Myocyte (in vitro differentiated cells): ENCODE data around the gene TAOK2. TPM values are rescaled to one million over a fixed set of nuclear protein-coding genes. Genes with fewer than 3 reads are reported as not detected.
"Not testable (repeated sequence)": the region's sequence is repeated elsewhere in the genome, so short reads cannot be mapped to it uniquely, and the experiment has no call there.

Experiments used
- DNase-seq: peaks from one replicate; pipeline ENCODE4 v3.0.0-alpha.2; 2012; ENCODE audit warnings: low read depth
- polyA plus RNA-seq: library from polyadenylated mRNA; unstranded; fragments of >200 nt; gene quantifications from one replicate; pipeline ENCODE4 v1.2.1, GENCODE V29; 2012; ENCODE audit warnings: missing spikeins
- total RNA-seq: library from RNA; depleted of rRNA; stranded (reverse); fragments of >200 nt; gene quantifications from 2 replicates; pipeline ENCODE4 v1.2.3, GENCODE V29; 2014

Gene TAOK2
- total RNA-seq: 49.9 and 75.7 TPM in 2 replicates
- 38.2 TPM for polyA plus RNA-seq

- DNase-seq: peak; percentile 99
Measured at GRCh38 chr16:29973384-29974246, at the start of gene TAOK2. TSS of gene TAOK2 (plus strand) at chr16:29973868. CDS start at chr16:29977773, 3,905 bp downstream.

- no peak for DNase-seq
Measured at GRCh38 chr16:29925105-29925756, 48.4 kb upstream of the TAOK2 start.

GRCh38 chr16:29925781-29926710, 47.6 kb upstream of the TAOK2 start, which contains the start of gene KCTD13:
TSS of gene KCTD13 (minus strand) at chr16:29926226. CDS start at chr16:29926033, 193 bp downstream.
- DNase-seq: peak; percentile 85

GRCh38 chr16:29926711-29927052, 47.0 kb upstream of the TAOK2 start:
- DNase-seq: peak; percentile 65

GRCh38 chr16:29927070-29927905, 46.4 kb upstream of the TAOK2 start:
- peak; percentile 8 for DNase-seq

- not testable (repeated sequence) for DNase-seq
Measured at GRCh38 chr16:29931750-29932149, 41.9 kb upstream of the TAOK2 start.

- peak; percentile 3 for DNase-seq
Measured at GRCh38 chr16:29940656-29941055, 33.0 kb upstream of the TAOK2 start.

GRCh38 chr16:29943846-29944799, 29.5 kb upstream of the TAOK2 start:
- peak; percentile 95 for DNase-seq

- no peak for DNase-seq
Measured at GRCh38 chr16:29947897-29948296, 25.8 kb upstream of the TAOK2 start.

- DNase-seq: no peak
Measured at GRCh38 chr16:29950806-29951461, 22.7 kb upstream of the TAOK2 start.

GRCh38 chr16:29951625-29952365, 21.9 kb upstream of the TAOK2 start:
- DNase-seq: no peak

GRCh38 chr16:29958756-29959155, 14.9 kb upstream of the TAOK2 start:
- peak; percentile 67 for DNase-seq

GRCh38 chr16:29959293-29959692, 14.4 kb upstream of the TAOK2 start:
- DNase-seq: no peak

GRCh38 chr16:29959821-29960220, 13.8 kb upstream of the TAOK2 start:
- DNase-seq: not testable (repeated sequence)

- DNase-seq: no peak
Measured at GRCh38 chr16:29961127-29961478, 12.6 kb upstream of the TAOK2 start.

GRCh38 chr16:29961479-29962343, 12.0 kb upstream of the TAOK2 start, which contains the start of gene TMEM219:
TSS of gene TMEM219 (plus strand) at chr16:29962079. CDS start at chr16:29963144, 1,065 bp downstream.
- peak; percentile 93 for DNase-seq
